ENCODE measurements around the gene ZYG11A.

Gene ZYG11A

GRCh38 chr1:52880206-52880605 is 37.6 kb downstream of the ZYG11A start:
- no peak for DNase-seq

- no peak for DNase-seq
Measured at GRCh38 chr1:52887483-52887882, 44.9 kb downstream of the ZYG11A start.

GRCh38 chr1:52892424-52893215 is 50.1 kb downstream of the ZYG11A start:
- no peak for DNase-seq

- no peak for DNase-seq
Measured at GRCh38 chr1:52899445-52899894, 56.9 kb downstream of the ZYG11A start.

- DNase-seq: no peak
Measured at GRCh38 chr1:52900402-52900801, 57.8 kb downstream of the ZYG11A start.

GRCh38 chr1:52901384-52901783 is 58.8 kb downstream of the ZYG11A start:
- DNase-seq: no peak

- no peak for DNase-seq
Measured at GRCh38 chr1:52904208-52904926, 61.8 kb downstream of the ZYG11A start.

- DNase-seq: no peak
Measured at GRCh38 chr1:52904927-52905698, 62.6 kb downstream of the ZYG11A start.

- no peak for DNase-seq
Measured at GRCh38 chr1:52906135-52906603, 63.6 kb downstream of the ZYG11A start.

GRCh38 chr1:52907068-52907811 is 64.7 kb downstream of the ZYG11A start:
- DNase-seq: no peak

GRCh38 chr1:52907812-52908153 is 65.2 kb downstream of the ZYG11A start:
- no peak for DNase-seq

GRCh38 chr1:52911541-52911940 is 69.0 kb downstream of the ZYG11A start:
- no peak for DNase-seq

- DNase-seq: no peak
Measured at GRCh38 chr1:52913014-52913413, 70.5 kb downstream of the ZYG11A start.

GRCh38 chr1:52913537-52913936 is 71.0 kb downstream of the ZYG11A start:
- DNase-seq: no peak

GRCh38 chr1:52914463-52914862 is 71.9 kb downstream of the ZYG11A start:
- DNase-seq: no peak

- no peak for DNase-seq
Measured at GRCh38 chr1:52915211-52915854, 72.8 kb downstream of the ZYG11A start.

GRCh38 chr1:52915855-52916220 is 73.3 kb downstream of the ZYG11A start:
- no peak for DNase-seq

- DNase-seq: no peak
Measured at GRCh38 chr1:52916241-52916975, 73.8 kb downstream of the ZYG11A start.

GRCh38 chr1:52917156-52917555 is 74.6 kb downstream of the ZYG11A start:
- no peak for DNase-seq

- no peak for DNase-seq
Measured at GRCh38 chr1:52917581-52917980, 75.0 kb downstream of the ZYG11A start.

- no peak for DNase-seq
Measured at GRCh38 chr1:52918201-52918600, 75.6 kb downstream of the ZYG11A start.

All from NCI-H1417 treated with DMSO at 0.1 percent for 48 hours (cell line).